ENCODE measurements around the gene MED13L.

Gene MED13L

DNA sequence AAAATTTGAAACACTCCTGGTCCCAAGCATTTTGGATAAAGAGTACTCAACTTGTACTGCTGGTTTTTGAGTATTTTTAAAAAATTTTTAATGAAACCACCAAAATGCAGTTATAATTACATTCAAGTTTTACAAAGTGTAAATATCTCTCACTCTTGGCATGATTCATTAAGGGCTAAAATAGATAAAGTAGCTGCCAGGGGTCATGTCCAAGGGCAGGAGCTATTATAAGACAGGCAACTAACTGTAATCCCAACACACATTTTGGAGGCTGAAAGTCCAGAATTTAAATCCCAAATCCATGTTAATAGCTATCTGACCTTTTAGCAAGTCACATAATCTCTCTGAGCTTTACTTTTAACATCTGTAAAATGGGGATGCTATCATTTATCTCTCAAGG, 207.6 kb downstream of the MED13L start:
- H3K36me3 ChIP-seq = no peaks in the 10 kb centered on the region
- no peaks in the 10 kb centered on the region for H3K27me3 ChIP-seq
- TF ChIP-seq, protein P1, sequence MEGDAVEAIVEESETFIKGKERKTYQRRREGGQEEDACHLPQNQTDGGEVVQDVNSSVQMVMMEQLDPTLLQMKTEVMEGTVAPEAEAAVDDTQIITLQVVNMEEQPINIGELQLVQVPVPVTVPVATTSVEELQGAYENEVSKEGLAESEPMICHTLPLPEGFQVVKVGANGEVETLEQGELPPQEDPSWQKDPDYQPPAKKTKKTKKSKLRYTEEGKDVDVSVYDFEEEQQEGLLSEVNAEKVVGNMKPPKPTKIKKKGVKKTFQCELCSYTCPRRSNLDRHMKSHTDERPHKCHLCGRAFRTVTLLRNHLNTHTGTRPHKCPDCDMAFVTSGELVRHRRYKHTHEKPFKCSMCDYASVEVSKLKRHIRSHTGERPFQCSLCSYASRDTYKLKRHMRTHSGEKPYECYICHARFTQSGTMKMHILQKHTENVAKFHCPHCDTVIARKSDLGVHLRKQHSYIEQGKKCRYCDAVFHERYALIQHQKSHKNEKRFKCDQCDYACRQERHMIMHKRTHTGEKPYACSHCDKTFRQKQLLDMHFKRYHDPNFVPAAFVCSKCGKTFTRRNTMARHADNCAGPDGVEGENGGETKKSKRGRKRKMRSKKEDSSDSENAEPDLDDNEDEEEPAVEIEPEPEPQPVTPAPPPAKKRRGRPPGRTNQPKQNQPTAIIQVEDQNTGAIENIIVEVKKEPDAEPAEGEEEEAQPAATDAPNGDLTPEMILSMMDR (IDR thresholded peaks at IDR 0.05; ENCODE audit: low read depth, low read length) = no peak
- DNase-seq = no peak
- H3K9me3 ChIP-seq = no peaks in the 10 kb centered on the region
- peaks cover 7% of the 10 kb centered on the region for H3K4me1 ChIP-seq
- H3K4me3 ChIP-seq (ENCODE audit: low read depth, low read length) = no peak overlapping the region

GRCh38 chr12:116068853-116069252, 208.6 kb downstream of the MED13L start:
- Histone ChIP-seq H3K4me3 (ENCODE audit: low read depth, low read length) (no peak overlapping the region), H3K27me3 (no peaks in the 10 kb centered on the region), H3K9me3 (no peaks in the 10 kb centered on the region), H3K4me1 (peaks cover 7% of the 10 kb centered on the region), H3K36me3 (no peaks in the 10 kb centered on the region)
- DNase-seq = no peak
- TF ChIP-seq, protein P1 (IDR thresholded peaks at IDR 0.05; ENCODE audit: low read depth, low read length) = no peak

- Histone ChIP-seq H3K36me3 (no peaks in the 10 kb centered on the region), H3K4me1 (peaks cover 7% of the 10 kb centered on the region), H3K9me3 (no peaks in the 10 kb centered on the region), H3K27me3 (no peaks in the 10 kb centered on the region), H3K4me3 (ENCODE audit: low read depth, low read length) (no peak overlapping the region)
- no peak for DNase-seq
- TF ChIP-seq, protein P1 (IDR thresholded peaks at IDR 0.05; ENCODE audit: low read depth, low read length) = no peak
These were observed 209.1 kb downstream of the MED13L start for GRCh38 chr12:116068371-116068770.

DNA sequence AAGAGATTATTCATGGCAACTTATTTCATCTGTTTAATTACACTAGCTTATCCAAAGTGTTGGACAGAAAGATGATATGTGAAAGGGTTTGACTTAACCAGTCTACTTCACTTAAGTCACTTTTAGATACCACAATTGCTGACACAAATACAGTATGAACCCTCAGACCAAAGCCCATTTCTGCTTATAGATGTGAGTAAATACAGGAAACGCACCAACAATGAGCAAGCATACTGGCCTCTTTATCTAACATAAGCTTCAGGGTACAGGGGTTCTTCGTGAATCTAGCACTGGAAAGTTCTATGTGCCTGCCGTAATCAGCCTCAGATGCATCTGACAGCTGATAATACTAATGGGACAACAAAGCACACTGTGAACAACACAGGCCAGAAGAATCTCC, 209.6 kb downstream of the MED13L start:
- DNase-seq = no peak
- TF ChIP-seq, protein P1 (IDR thresholded peaks at IDR 0.05; ENCODE audit: low read depth, low read length) = no peak
- peaks cover 7% of the 10 kb centered on the region for H3K4me1 ChIP-seq
- no peaks in the 10 kb centered on the region for H3K27me3 ChIP-seq
- no peaks in the 10 kb centered on the region for H3K9me3 ChIP-seq
- H3K4me3 ChIP-seq (ENCODE audit: low read depth, low read length) = no peak overlapping the region
- no peaks in the 10 kb centered on the region for H3K36me3 ChIP-seq

DNA sequence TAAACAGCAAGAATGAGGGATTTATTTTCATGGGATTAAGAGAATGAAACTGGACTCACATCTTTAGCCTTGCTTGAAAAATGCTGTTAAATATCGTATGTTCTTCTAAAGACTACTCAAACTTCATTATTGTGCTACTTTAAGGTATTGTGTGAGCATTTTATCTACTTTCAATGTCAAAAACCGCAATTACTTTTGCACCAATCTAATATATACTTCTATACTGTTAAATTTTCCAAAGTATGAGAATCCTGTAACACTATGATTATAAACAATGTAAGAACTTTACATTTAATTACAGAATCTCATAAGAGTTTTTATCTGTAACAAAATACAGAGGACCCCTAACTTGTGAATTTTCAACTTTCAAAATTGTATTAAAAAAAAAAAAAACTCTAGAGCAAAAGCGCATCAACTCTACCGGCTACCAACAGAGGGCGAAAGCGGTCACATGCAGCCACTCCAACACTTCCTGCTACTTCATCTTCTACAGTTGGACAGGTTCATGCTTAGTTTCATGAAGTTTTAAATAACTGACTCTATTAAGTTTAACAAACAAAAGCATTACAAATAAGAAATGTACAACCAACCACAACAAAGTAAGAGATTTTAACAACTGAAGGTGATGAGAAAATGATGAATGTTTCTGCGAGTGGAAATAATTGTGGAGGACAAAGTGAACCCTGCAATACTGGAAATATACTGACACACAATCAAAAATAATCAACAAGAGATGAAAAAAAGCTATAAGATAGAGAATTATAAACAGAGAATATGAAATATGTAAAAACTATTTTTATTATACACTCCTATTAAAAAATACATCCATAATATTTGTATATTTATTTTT, 210.9 kb downstream of the MED13L start:
- TF ChIP-seq, protein P1 (IDR thresholded peaks at IDR 0.05; ENCODE audit: low read depth, low read length) = peak; percentile 98
- Histone ChIP-seq H3K4me1 (peaks cover 7% of the 10 kb centered on the region), H3K27me3 (no peaks in the 10 kb centered on the region), H3K36me3 (no peaks in the 10 kb centered on the region), H3K9me3 (no peaks in the 10 kb centered on the region), H3K4me3 (ENCODE audit: low read depth, low read length) (no peak overlapping the region)
- DNase-seq = peak; percentile 58

DNA sequence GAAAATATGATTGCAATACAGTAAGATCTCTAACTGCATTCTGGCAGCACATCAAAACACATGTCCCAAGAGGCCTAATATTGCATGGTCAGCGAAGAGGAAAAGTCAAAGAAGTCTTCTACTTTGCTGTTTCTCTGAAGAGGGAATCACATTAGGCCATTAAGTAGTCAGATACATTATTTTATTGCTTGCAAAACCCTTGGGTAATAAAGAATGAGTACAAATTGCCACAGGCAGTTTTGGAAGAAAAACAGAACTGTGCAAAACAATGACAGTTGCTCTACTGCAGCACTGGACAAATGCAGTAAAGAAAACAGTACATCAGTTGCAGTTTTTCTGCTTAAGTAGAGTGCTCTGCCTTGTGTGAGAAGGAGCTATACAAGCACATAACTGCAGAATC, 211.9 kb downstream of the MED13L start:
- DNase-seq = peak; percentile 24
- H3K27me3 ChIP-seq = no peaks in the 10 kb centered on the region
- no peaks in the 10 kb centered on the region for H3K36me3 ChIP-seq
- H3K4me1 ChIP-seq = peaks cover 7% of the 10 kb centered on the region
- H3K9me3 ChIP-seq = no peaks in the 10 kb centered on the region
- TF ChIP-seq, protein P1 (IDR thresholded peaks at IDR 0.05; ENCODE audit: low read depth, low read length) = no peak
- 0 out of 2 replicates have a peak overlapping the region, but pooled peaks have one; percentile 7 for H3K4me3 ChIP-seq (ENCODE audit: low read depth, low read length)

Measured in BE2C (cell line).